WTC11 (cell line): ENCODE measurements around the gene AGAP1. TPM values are rescaled to one million over a fixed set of nuclear protein-coding genes. Genes with fewer than 3 reads are reported as not detected.

Experiments
- ATAC-seq: fragments of 200-7000 bp; cut with Tn5 transposase; 2 replicates; pipeline ENCODE4 v1.10.0; 2021; ENCODE audit warnings: mild to moderate bottlenecking, moderate library complexity
- CTCF ChIA-PET: fragments of 300-600 bp; sonication (Branson Sonifier 250); formaldehyde crosslinking; loops from one replicate; lab custom pipeline; 2021; ENCODE audit warnings: antibody characterized with exemption; lab: Charles Lee
- POLR2A ChIA-PET: fragments of 350-600 bp; sonication (Branson Sonifier 250); formaldehyde crosslinking; loops from one replicate; lab custom pipeline; 2021; ENCODE audit warnings: antibody characterized with exemption; lab: Charles Lee
- DNase-seq: peaks from one replicate; pipeline ENCODE4 v3.0.0; 2021; ENCODE audit warnings: low spot score
- H3K27ac Mint-ChIP-seq: 2 replicates; pipeline ENCODE4 v1.8.0; 2021; ENCODE audit warnings: mixed read lengths
- H3K27me3 Mint-ChIP-seq: 2 replicates; pipeline ENCODE4 v1.8.0; 2021; ENCODE audit warnings: low read depth, mild to moderate bottlenecking, moderate library complexity, mixed read lengths
- H3K36me3 Mint-ChIP-seq: 2 replicates; pipeline ENCODE4 v1.8.0; 2021; ENCODE audit warnings: mixed read lengths
- H3K4me1 Mint-ChIP-seq: 2 replicates; pipeline ENCODE4 v1.8.0; 2022; ENCODE audit warnings: mixed read lengths
- H3K4me3 Mint-ChIP-seq: 2 replicates; pipeline ENCODE4 v1.8.0; 2021; ENCODE audit warnings: mild to moderate bottlenecking, moderate library complexity, mixed read lengths
- H3K9me3 Mint-ChIP-seq: 2 replicates; pipeline ENCODE4 v1.8.0; 2021; ENCODE audit warnings: mixed read lengths
- CREM ChIP-seq: sonication (generic); formaldehyde crosslinking; IDR thresholded peaks from 2 replicates; pipeline ENCODE4 v1.8.1; 2022; ENCODE audit warnings: mild to moderate bottlenecking, missing genetic modification reagents, moderate library complexity
- ETV6 ChIP-seq: sonication (generic); formaldehyde crosslinking; IDR thresholded peaks from 2 replicates; pipeline ENCODE4 v1.8.1; 2022; ENCODE audit warnings: mild to moderate bottlenecking, missing genetic modification reagents
- FOXJ3 ChIP-seq: sonication (generic); formaldehyde crosslinking; IDR thresholded peaks from 2 replicates; pipeline ENCODE4 v1.9.0; 2021; ENCODE audit warnings: missing genetic modification reagents, mild to moderate bottlenecking, borderline replicate concordance
- FOXP1 ChIP-seq: sonication (generic); formaldehyde crosslinking; IDR thresholded peaks from 2 replicates; pipeline ENCODE4 v1.8.0; 2022; ENCODE audit warnings: missing genetic modification reagents, mild to moderate bottlenecking, moderate library complexity, borderline replicate concordance
- GRHL2 ChIP-seq: fragments of 250-450 bp; sonication (Bioruptor Pico); IDR thresholded peaks from 2 replicates; pipeline ENCODE4 v1.8.0; 2022; ENCODE audit warnings: mild to moderate bottlenecking, moderate library complexity; ENCODE audit not compliant: insufficient replicate concordance, severe bottlenecking
- GTF2I ChIP-seq: fragments of 250-450 bp; sonication (Bioruptor Pico); conservative IDR thresholded peaks from 2 replicates; pipeline ENCODE4 v1.4.0; 2021; ENCODE audit warnings: mild to moderate bottlenecking
- NFATC4 ChIP-seq: fragments of 250-450 bp; sonication (Bioruptor Pico); IDR thresholded peaks from 2 replicates; pipeline ENCODE4 v1.9.0; 2021; ENCODE audit warnings: mild to moderate bottlenecking
- NR2C2 ChIP-seq: sonication (generic); formaldehyde crosslinking; IDR thresholded peaks from 2 replicates; pipeline ENCODE4 v1.8.0; 2022; ENCODE audit warnings: mild to moderate bottlenecking, missing genetic modification reagents
- NR3C1 ChIP-seq: sonication (generic); formaldehyde crosslinking; conservative IDR thresholded peaks from 2 replicates; pipeline ENCODE4 v1.8.1; 2023; ENCODE audit warnings: low read depth, mild to moderate bottlenecking, missing genetic modification reagents
- RELA ChIP-seq: sonication (generic); formaldehyde crosslinking; IDR thresholded peaks from 2 replicates; pipeline ENCODE4 v1.8.1; 2022; ENCODE audit warnings: missing genetic modification reagents, mild to moderate bottlenecking, borderline replicate concordance
- TP53 ChIP-seq: sonication (generic); formaldehyde crosslinking; IDR thresholded peaks from 2 replicates; pipeline ENCODE4 v1.8.1; 2023; ENCODE audit warnings: mild to moderate bottlenecking, missing genetic modification reagents
- ZBTB21 ChIP-seq: sonication (generic); formaldehyde crosslinking; IDR thresholded peaks from 2 replicates; pipeline ENCODE4 v1.8.1; 2023; ENCODE audit warnings: mild to moderate bottlenecking, missing genetic modification reagents, borderline replicate concordance
- ZNF396 ChIP-seq: fragments of 250-450 bp; sonication (Bioruptor Pico); IDR thresholded peaks from 2 replicates; pipeline ENCODE4 v1.8.0; 2021; ENCODE audit warnings: mild to moderate bottlenecking, moderate library complexity, borderline replicate concordance
- total RNA-seq: library from RNA; stranded (reverse); gene quantifications from 3 replicates; pipeline ENCODE4 v1.2.3, GENCODE V29; 2021
- TF ChIP-seq, protein P1 (sequence below): sonication (generic); formaldehyde crosslinking; IDR thresholded peaks from 2 replicates; pipeline ENCODE4 v1.8.0; 2022; ENCODE audit warnings: mild to moderate bottlenecking, missing genetic modification reagents
- TF ChIP-seq, protein P2 (sequence below): fragments of 250-450 bp; sonication (Bioruptor Pico); IDR thresholded peaks from 2 replicates; pipeline ENCODE4 v1.9.0; 2021; ENCODE audit warnings: mild to moderate bottlenecking
- TF ChIP-seq, protein P3 (sequence below): sonication (generic); formaldehyde crosslinking; IDR thresholded peaks from 2 replicates; pipeline ENCODE4 v1.8.0; 2023; ENCODE audit warnings: missing genetic modification reagents
- TF ChIP-seq, protein P4 (sequence below): sonication (generic); formaldehyde crosslinking; IDR thresholded peaks from 2 replicates; pipeline ENCODE4 v1.8.0; 2023; ENCODE audit warnings: mild to moderate bottlenecking, missing genetic modification reagents

The AGAP1 gene
- total RNA-seq, 1 experiment from 2014 or later, result 49.3 TPM

DNA sequence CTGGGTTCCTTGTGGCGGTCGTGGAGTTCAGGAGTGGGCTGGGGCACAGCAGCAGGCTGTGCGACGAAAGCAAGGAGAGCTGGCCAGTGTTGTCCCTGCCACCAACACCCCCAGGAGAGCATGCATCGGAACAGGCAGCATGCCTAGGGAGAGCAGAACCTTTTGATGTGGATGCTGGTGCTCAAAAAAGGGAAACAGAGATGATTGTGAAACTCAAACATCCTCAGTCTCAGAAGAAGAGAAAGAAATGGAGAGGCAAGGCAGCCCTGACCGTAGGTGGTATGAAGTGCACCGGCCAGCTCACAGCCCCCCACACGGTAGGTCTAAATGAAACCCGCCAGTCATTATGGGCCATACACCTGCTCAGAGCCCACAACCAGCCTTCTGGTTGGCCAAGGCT, 420.9 kb downstream of the AGAP1 start:
- Mint-ChIP-seq H3K9me3 (peaks cover 9% of the 10 kb centered on the region; the same call in 1 of the 2 replicates), H3K4me1 (0 out of 2 replicates have a peak, but pooled peaks cover 2% of the 10 kb centered on the region), H3K4me3 (no peak overlapping the region), H3K36me3 (peaks cover 20% of the 10 kb centered on the region), H3K27me3 (no peaks in the 10 kb centered on the region), H3K27ac (no peak overlapping the region)
- ChIA-PET CTCF (interaction anchor here (1.4 kb wide), 1 partner anchor 22 kb away, joined by 3 read pairs; no protein-coding TSS in a partner anchor), POLR2A (no interaction called here)
- ATAC-seq (no peak), DNase-seq (no peak)
- TF ChIP-seq CREM (CRISPR knock-in tag), result no peak
- TF ChIP-seq, protein P1, sequence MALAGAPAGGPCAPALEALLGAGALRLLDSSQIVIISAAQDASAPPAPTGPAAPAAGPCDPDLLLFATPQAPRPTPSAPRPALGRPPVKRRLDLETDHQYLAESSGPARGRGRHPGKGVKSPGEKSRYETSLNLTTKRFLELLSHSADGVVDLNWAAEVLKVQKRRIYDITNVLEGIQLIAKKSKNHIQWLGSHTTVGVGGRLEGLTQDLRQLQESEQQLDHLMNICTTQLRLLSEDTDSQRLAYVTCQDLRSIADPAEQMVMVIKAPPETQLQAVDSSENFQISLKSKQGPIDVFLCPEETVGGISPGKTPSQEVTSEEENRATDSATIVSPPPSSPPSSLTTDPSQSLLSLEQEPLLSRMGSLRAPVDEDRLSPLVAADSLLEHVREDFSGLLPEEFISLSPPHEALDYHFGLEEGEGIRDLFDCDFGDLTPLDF, result no peak
- TF ChIP-seq, protein P2, sequence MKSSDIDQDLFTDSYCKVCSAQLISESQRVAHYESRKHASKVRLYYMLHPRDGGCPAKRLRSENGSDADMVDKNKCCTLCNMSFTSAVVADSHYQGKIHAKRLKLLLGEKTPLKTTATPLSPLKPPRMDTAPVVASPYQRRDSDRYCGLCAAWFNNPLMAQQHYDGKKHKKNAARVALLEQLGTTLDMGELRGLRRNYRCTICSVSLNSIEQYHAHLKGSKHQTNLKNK (CRISPR knock-in tag), result no peak
- no peak for TF ChIP-seq TP53 (CRISPR knock-in tag)
- TF ChIP-seq, protein P3, sequence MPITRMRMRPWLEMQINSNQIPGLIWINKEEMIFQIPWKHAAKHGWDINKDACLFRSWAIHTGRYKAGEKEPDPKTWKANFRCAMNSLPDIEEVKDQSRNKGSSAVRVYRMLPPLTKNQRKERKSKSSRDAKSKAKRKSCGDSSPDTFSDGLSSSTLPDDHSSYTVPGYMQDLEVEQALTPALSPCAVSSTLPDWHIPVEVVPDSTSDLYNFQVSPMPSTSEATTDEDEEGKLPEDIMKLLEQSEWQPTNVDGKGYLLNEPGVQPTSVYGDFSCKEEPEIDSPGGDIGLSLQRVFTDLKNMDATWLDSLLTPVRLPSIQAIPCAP, result no peak
- TF ChIP-seq GRHL2, result no peak

DNA sequence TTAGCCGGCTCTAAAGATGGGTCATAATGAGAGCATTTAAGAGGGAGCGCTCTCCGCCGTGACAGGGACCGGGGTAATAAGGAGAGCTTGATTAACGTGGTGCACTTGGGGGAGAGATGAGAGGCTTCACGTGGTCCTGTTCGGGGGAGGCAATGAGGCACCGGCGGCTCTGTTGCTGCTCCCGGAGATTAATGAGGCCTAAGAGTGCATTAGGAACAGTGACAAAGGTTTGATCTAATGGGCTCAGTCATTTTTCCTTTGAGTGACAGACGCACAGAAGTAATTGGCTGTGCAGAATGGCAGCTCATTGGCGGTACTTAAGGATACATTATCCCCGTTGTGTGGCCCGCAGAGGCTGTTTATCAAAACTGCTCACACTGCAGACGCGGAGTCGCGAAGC, 423.7 kb downstream of the AGAP1 start:
- H3K9me3 Mint-ChIP-seq, result peaks cover 9% of the 10 kb centered on the region; the same call in 1 of the 2 replicates
- H3K4me3 Mint-ChIP-seq, result no peak overlapping the region
- CTCF ChIA-PET, result interaction anchor here (0.6 to 0.8 kb wide), 2 partner anchors 138 to 275 kb away, joined by 3 read pairs; no protein-coding TSS in a partner anchor
- H3K27me3 Mint-ChIP-seq, result no peaks in the 10 kb centered on the region
- DNase-seq (no peak), ATAC-seq (no peak)
- H3K36me3 Mint-ChIP-seq, result peaks cover 27% of the 10 kb centered on the region
- TF ChIP-seq ETV6 (CRISPR knock-in tag) (no peak), FOXJ3 (CRISPR knock-in tag) (no peak), NR2C2 (no peak)
- POLR2A ChIA-PET, result no interaction called here
- H3K27ac Mint-ChIP-seq, result no peak overlapping the region
- H3K4me1 Mint-ChIP-seq, result peaks cover 8% of the 10 kb centered on the region

DNA sequence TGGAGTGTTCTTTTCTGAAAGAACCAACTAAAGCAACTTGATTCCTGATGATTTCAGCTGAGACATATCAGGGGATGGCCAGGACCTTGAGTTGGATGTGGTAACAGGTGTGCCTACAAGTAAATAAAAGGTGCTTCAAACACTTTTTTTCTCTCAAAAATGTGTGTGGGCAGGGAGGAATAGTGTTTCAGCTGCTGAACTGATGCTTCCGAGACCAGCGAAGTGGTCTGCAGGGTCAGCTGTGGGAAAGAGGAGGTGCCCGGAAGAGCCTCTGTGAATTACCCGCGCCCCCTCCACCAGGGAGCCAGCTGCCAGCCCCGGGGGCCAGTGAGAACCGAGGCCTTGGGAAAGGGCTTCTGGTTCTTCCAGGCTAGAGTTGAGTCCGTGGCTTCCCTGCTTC, 425.0 kb downstream of the AGAP1 start:
- ATAC-seq, result no peak
- Mint-ChIP-seq H3K27ac (no peak overlapping the region), H3K9me3 (peaks cover 9% of the 10 kb centered on the region; the same call in 1 of the 2 replicates), H3K4me3 (no peak overlapping the region), H3K4me1 (peaks cover 14% of the 10 kb centered on the region), H3K27me3 (no peaks in the 10 kb centered on the region), H3K36me3 (peaks cover 27% of the 10 kb centered on the region)
- TF ChIP-seq ZNF396 (CRISPR knock-in tag) (no peak), RELA (CRISPR knock-in tag) (no peak), NR3C1 (CRISPR knock-in tag) (no peak), GTF2I (CRISPR knock-in tag) (no peak), FOXP1 (CRISPR knock-in tag) (no peak), NFATC4 (CRISPR knock-in tag) (no peak), ZBTB21 (CRISPR knock-in tag) (no peak)
- TF ChIP-seq, protein P4, sequence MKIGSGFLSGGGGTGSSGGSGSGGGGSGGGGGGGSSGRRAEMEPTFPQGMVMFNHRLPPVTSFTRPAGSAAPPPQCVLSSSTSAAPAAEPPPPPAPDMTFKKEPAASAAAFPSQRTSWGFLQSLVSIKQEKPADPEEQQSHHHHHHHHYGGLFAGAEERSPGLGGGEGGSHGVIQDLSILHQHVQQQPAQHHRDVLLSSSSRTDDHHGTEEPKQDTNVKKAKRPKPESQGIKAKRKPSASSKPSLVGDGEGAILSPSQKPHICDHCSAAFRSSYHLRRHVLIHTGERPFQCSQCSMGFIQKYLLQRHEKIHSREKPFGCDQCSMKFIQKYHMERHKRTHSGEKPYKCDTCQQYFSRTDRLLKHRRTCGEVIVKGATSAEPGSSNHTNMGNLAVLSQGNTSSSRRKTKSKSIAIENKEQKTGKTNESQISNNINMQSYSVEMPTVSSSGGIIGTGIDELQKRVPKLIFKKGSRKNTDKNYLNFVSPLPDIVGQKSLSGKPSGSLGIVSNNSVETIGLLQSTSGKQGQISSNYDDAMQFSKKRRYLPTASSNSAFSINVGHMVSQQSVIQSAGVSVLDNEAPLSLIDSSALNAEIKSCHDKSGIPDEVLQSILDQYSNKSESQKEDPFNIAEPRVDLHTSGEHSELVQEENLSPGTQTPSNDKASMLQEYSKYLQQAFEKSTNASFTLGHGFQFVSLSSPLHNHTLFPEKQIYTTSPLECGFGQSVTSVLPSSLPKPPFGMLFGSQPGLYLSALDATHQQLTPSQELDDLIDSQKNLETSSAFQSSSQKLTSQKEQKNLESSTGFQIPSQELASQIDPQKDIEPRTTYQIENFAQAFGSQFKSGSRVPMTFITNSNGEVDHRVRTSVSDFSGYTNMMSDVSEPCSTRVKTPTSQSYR (CRISPR knock-in tag), result no peak
- ChIA-PET CTCF (no interaction called here), POLR2A (no interaction called here)
- DNase-seq, result no peak
